ENCODE data around the gene IMPDH2. TPM values are rescaled to one million over a fixed set of nuclear protein-coding genes. Genes with fewer than 3 reads are reported as not detected.

The IMPDH2 gene
- total and polyA plus RNA-seq, 10 of the 15 experiments (the other 5 are each of a cell fraction or from before 2014, with no cell fraction given) = 190 to 424 (median 345) TPM

- no peaks in the 10 kb centered on the region for H4K20me1 ChIP-seq (ENCODE audit: control insufficient read depth, insufficient read depth)
- CTCF ChIA-PET = interaction anchor here (1.7 kb wide), 1 partner anchor 11 kb away, joined by 5 read pairs; the partner anchor contains the start of gene NDUFAF3
- 98% methylated on average over 6 of the region's 6 CpGs for WGBS (ENCODE audit: insufficient coverage, insufficient replicate concordance, low lambda C conversion rate, missing lambda C conversion rate)
- H3K4me3 ChIP-seq = no peak overlapping the region
- peaks cover 14% of the 10 kb centered on the region for H3K79me2 ChIP-seq (ENCODE audit: control insufficient read depth, insufficient read depth, low read length)
- TF ChIP-seq SUZ12 (IDR thresholded peaks at IDR 0.05; ENCODE audit: unreplicated experiment) = no peak
- TF ChIP-seq KDM1A (IDR thresholded peaks at IDR 0.05; ENCODE audit: borderline replicate concordance) = no peak
- no peak for TF ChIP-seq PAX5 (IDR thresholded peaks at IDR 0.05; ENCODE audit: borderline replicate concordance, low read depth, low read length)
- no peak for TF ChIP-seq PAX8 (IDR thresholded peaks at IDR 0.05)
- TF ChIP-seq MLLT1 (IDR thresholded peaks at IDR 0.05) = no peak
- TF ChIP-seq SPI1 (IDR thresholded peaks at IDR 0.05; ENCODE audit: borderline replicate concordance, insufficient read depth, low read depth, low read length) = no peak
- TF ChIP-seq, protein P1, sequence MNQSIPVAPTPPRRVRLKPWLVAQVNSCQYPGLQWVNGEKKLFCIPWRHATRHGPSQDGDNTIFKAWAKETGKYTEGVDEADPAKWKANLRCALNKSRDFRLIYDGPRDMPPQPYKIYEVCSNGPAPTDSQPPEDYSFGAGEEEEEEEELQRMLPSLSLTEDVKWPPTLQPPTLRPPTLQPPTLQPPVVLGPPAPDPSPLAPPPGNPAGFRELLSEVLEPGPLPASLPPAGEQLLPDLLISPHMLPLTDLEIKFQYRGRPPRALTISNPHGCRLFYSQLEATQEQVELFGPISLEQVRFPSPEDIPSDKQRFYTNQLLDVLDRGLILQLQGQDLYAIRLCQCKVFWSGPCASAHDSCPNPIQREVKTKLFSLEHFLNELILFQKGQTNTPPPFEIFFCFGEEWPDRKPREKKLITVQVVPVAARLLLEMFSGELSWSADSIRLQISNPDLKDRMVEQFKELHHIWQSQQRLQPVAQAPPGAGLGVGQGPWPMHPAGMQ (IDR thresholded peaks at IDR 0.05; ENCODE audit: borderline replicate concordance) = no peak
- TF ChIP-seq POU2F2 (IDR thresholded peaks at IDR 0.05; ENCODE audit: borderline replicate concordance, low read depth, low read length) = no peak
- TF ChIP-seq SIN3A (IDR thresholded peaks at IDR 0.05; ENCODE audit: low read depth, low read length) = no peak
- TF ChIP-seq EGR1 (IDR thresholded peaks at IDR 0.05; ENCODE audit: borderline replicate concordance in 1 of 2, low read depth in 2 of 2, low read length in 2 of 2) = no peak
- TF ChIP-seq SUPT20H (IDR thresholded peaks at IDR 0.05; ENCODE audit: borderline replicate concordance, control insufficient read depth, low read depth, low read length) = no peak
- TF ChIP-seq SREBF1 (IDR thresholded peaks at IDR 0.05; ENCODE audit: low read length) = no peak
- no peak for TF ChIP-seq CREM (IDR thresholded peaks at IDR 0.05; ENCODE audit: low read depth)
- no peak for TF ChIP-seq KAT2A (conservative IDR thresholded peaks at IDR 0.05; ENCODE audit: control insufficient read depth, low read depth, low read length)
- no peak for TF ChIP-seq BMI1 (IDR thresholded peaks at IDR 0.05; ENCODE audit: borderline replicate concordance)
- no peak for TF ChIP-seq SIX5 (IDR thresholded peaks at IDR 0.05; ENCODE audit: low read depth, low read length, severe bottlenecking)
- TF ChIP-seq EED (IDR thresholded peaks at IDR 0.05; ENCODE audit: low read depth) = no peak
- no peaks in the 10 kb centered on the region for H3K9me3 ChIP-seq (replicated peaks; ENCODE audit: control insufficient read depth, insufficient read depth, low read length)
- no peak overlapping the region for H2AFZ ChIP-seq (ENCODE audit: control insufficient read depth, low read depth, low read length)
- ATAC-seq (no peak), DNase-seq (ENCODE audit: low read depth, low spot score) (no peak), FAIRE-seq (no peak)
- no peak overlapping the region for H3K27ac ChIP-seq (ENCODE audit: control insufficient read depth, insufficient read depth)
- RAD21 ChIA-PET (ENCODE audit: unreplicated experiment) = no interaction called here
- BruUV-seq (replicated peaks) = no TSS peak
- H3K4me1 ChIP-seq (ENCODE audit: control insufficient read depth, insufficient read depth, low read length) = no peaks in the 10 kb centered on the region
- POLR2A ChIA-PET = interaction anchor here (0.5 to 1.1 kb wide), 4 partner anchors 9 to 342 kb away, joined by 3 to 8 read pairs (median 3); partner anchors contain the start of gene NDUFAF3
- H3K9ac ChIP-seq (ENCODE audit: control insufficient read depth, insufficient read depth, low read length) = no peak overlapping the region
- SMC1A ChIA-PET (ENCODE audit: uncharacterized antibody, unreplicated experiment) = interaction anchor here (1.3 kb wide), 1 partner anchor 25 kb away, joined by 5 read pairs; the partner anchor contains the start of gene WDR6
- no peaks in the 10 kb centered on the region for H3K27me3 ChIP-seq (replicated peaks in 1 of 2; ENCODE audit: control insufficient read depth in 2 of 2, insufficient read depth in 2 of 2, low read length in 1 of 2)
- in situ Hi-C loops (cut with MboI) = no loop called here
- peaks cover 19 to 38% of the 10 kb centered on the region in 2 experiments for H3K36me3 ChIP-seq (ENCODE audit: control insufficient read depth in 2 of 2, insufficient read depth in 2 of 2, low read length in 1 of 2)
- H3K4me2 ChIP-seq (ENCODE audit: control insufficient read depth, insufficient read depth) = no peak overlapping the region
- intact Hi-C loops (cut with micrococcal nuclease; ENCODE audit: unreplicated experiment) = no loop called here
Measured at GRCh38 chr3:49032646-49033304, 3.6 kb upstream of the IMPDH2 start.

Data from GM12878 (cell line).